ENCODE data around the gene GAS1.

GRCh38 chr9:86990290-86990689, 43.0 kb upstream of the GAS1 start:
- TF ChIP-seq CTCF (conservative IDR thresholded peaks at IDR 0.05 in 1 of 2, IDR thresholded peaks at IDR 0.05 in 1 of 2; ENCODE audit: low read depth in 1 of 2, low read length in 2 of 2), result no peak
- TF ChIP-seq EZH2 (IDR thresholded peaks at IDR 0.05; ENCODE audit: low read length, missing control alignments), result no peak

Measured in fibroblast of lung (primary cell).